ENCODE results near the gene ST7.

DNA sequence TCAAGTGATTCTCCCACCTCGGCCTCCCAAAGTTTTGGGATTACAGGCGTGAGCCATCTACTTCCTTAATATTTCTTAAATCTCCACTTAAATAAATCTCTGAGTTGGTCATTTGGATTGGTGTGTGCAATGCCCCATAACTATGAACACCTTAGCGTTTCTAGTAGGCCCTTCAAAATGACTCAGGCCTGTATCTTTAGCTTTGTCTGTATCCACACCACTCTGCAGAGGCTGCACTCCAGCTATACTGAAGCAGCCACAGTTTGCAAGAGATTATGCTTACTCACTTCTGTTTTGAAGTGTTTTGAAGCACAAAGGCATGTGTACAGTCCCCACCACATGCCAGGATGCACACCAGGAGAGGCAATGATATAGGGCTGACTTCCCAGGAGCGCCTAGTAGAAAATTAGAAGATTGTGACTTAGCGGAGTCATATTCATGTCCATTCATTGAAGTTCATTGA, 2.4 kb upstream of the ST7 start:
- TF ChIP-seq, protein P1, sequence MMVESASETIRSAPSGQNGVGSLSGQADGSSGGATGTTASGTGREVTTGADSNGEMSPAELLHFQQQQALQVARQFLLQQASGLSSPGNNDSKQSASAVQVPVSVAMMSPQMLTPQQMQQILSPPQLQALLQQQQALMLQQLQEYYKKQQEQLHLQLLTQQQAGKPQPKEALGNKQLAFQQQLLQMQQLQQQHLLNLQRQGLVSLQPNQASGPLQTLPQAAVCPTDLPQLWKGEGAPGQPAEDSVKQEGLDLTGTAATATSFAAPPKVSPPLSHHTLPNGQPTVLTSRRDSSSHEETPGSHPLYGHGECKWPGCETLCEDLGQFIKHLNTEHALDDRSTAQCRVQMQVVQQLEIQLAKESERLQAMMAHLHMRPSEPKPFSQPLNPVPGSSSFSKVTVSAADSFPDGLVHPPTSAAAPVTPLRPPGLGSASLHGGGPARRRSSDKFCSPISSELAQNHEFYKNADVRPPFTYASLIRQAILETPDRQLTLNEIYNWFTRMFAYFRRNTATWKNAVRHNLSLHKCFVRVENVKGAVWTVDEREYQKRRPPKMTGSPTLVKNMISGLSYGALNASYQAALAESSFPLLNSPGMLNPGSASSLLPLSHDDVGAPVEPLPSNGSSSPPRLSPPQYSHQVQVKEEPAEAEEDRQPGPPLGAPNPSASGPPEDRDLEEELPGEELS (CRISPR knock-in tag; IDR thresholded peaks at IDR 0.05): no peak
- TF ChIP-seq ZBTB49 (CRISPR knock-in tag; IDR thresholded peaks at IDR 0.05; ENCODE audit: borderline replicate concordance) (no peak), NFATC3 (CRISPR knock-in tag; IDR thresholded peaks at IDR 0.05) (no peak), ZNF605 (CRISPR knock-in tag; IDR thresholded peaks at IDR 0.05) (no peak), ZNF12 (CRISPR knock-in tag; IDR thresholded peaks at IDR 0.05) (no peak), GFI1 (CRISPR knock-in tag; IDR thresholded peaks at IDR 0.05; ENCODE audit: borderline replicate concordance) (no peak), ARHGAP35 (CRISPR knock-in tag; IDR thresholded peaks at IDR 0.05; ENCODE audit: borderline replicate concordance) (no peak)
- TF ChIP-seq, protein P2, sequence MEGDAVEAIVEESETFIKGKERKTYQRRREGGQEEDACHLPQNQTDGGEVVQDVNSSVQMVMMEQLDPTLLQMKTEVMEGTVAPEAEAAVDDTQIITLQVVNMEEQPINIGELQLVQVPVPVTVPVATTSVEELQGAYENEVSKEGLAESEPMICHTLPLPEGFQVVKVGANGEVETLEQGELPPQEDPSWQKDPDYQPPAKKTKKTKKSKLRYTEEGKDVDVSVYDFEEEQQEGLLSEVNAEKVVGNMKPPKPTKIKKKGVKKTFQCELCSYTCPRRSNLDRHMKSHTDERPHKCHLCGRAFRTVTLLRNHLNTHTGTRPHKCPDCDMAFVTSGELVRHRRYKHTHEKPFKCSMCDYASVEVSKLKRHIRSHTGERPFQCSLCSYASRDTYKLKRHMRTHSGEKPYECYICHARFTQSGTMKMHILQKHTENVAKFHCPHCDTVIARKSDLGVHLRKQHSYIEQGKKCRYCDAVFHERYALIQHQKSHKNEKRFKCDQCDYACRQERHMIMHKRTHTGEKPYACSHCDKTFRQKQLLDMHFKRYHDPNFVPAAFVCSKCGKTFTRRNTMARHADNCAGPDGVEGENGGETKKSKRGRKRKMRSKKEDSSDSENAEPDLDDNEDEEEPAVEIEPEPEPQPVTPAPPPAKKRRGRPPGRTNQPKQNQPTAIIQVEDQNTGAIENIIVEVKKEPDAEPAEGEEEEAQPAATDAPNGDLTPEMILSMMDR (CRISPR knock-in tag; IDR thresholded peaks at IDR 0.05): no peak
